ENCODE results near the gene TRIM42.

GRCh38 chr3:140630366-140630765, 47.5 kb upstream of the TRIM42 start:
- no peak for TF ChIP-seq CTCF (optimal IDR thresholded peaks at IDR 0.05 in 1 of 3, IDR thresholded peaks at IDR 0.05 in 1 of 3, conservative IDR thresholded peaks at IDR 0.05 in 1 of 3; ENCODE audit: extremely low read depth in 1 of 3, insufficient read depth in 2 of 3, low read length in 3 of 3)
- no peak for TF ChIP-seq EZH2 (IDR thresholded peaks at IDR 0.05; ENCODE audit: low read length)
